NCI-H345 (cell line): Measurements from ENCODE around the gene LINC01488.

ENCODE experiments used
- DNase-seq: peaks from one replicate; lab custom pipeline; 2025; lab: John Stamatoyannopoulos, UW

LINC01488 gene

GRCh38 chr11:69511358-69512055 lies 30.0 kb downstream of the LINC01488 start:
- no peak for DNase-seq

GRCh38 chr11:69512136-69512535 lies 30.7 kb downstream of the LINC01488 start:
- DNase-seq: no peak

GRCh38 chr11:69512790-69513189 lies 31.3 kb downstream of the LINC01488 start:
- no peak for DNase-seq

- DNase-seq: no peak
Measured at GRCh38 chr11:69513196-69513595, 31.7 kb downstream of the LINC01488 start.

GRCh38 chr11:69513663-69514224 lies 32.3 kb downstream of the LINC01488 start:
- DNase-seq: no peak

- DNase-seq: no peak
Measured at GRCh38 chr11:69514771-69515170, 33.3 kb downstream of the LINC01488 start.

- no peak for DNase-seq
Measured at GRCh38 chr11:69515271-69516245, 34.1 kb downstream of the LINC01488 start.

GRCh38 chr11:69516526-69516925 lies 35.1 kb downstream of the LINC01488 start:
- DNase-seq: no peak

GRCh38 chr11:69518081-69518950 lies 36.9 kb downstream of the LINC01488 start:
- no peak for DNase-seq

GRCh38 chr11:69520186-69520916 lies 38.9 kb downstream of the LINC01488 start:
- DNase-seq: no peak

GRCh38 chr11:69521457-69521856 lies 40.0 kb downstream of the LINC01488 start:
- no peak for DNase-seq

- DNase-seq: no peak
Measured at GRCh38 chr11:69523453-69523852, 42.0 kb downstream of the LINC01488 start.

GRCh38 chr11:69524291-69524882 lies 42.9 kb downstream of the LINC01488 start:
- no peak for DNase-seq

- DNase-seq: no peak
Measured at GRCh38 chr11:69524991-69525411, 43.5 kb downstream of the LINC01488 start.

- DNase-seq: no peak
Measured at GRCh38 chr11:69525516-69526452, 44.3 kb downstream of the LINC01488 start.

GRCh38 chr11:69526453-69526810 lies 45.0 kb downstream of the LINC01488 start:
- DNase-seq: no peak

- no peak for DNase-seq
Measured at GRCh38 chr11:69529001-69529400, 47.5 kb downstream of the LINC01488 start.

- DNase-seq: no peak
Measured at GRCh38 chr11:69530278-69531070, 49.0 kb downstream of the LINC01488 start.
